Measurements from ENCODE around the gene ARSG.

The ARSG gene

DNA sequence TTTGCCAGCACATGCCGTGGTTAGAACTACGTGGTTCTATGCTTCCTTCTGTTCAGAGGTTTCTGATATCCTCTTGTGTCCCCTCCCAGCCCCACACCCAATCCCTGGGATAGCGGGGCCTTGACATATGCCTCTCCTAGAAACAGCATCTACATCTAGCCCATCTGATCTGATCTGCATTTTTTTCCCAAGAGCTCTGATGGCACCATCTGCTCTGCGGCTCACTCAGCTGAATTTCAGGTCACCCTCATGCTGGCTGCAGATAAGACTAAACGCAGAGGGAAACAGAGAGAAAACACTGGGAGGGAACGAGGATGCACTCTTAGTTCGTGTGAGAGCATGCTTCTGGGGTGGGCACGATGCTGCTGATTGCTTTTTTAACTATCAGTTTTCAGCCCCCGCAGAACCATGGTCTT, 155.3 kb downstream of the ARSG start:
- no peak for DNase-seq (ENCODE audit: low read depth in 4 of 4, low spot score in 1 of 4)

DNA sequence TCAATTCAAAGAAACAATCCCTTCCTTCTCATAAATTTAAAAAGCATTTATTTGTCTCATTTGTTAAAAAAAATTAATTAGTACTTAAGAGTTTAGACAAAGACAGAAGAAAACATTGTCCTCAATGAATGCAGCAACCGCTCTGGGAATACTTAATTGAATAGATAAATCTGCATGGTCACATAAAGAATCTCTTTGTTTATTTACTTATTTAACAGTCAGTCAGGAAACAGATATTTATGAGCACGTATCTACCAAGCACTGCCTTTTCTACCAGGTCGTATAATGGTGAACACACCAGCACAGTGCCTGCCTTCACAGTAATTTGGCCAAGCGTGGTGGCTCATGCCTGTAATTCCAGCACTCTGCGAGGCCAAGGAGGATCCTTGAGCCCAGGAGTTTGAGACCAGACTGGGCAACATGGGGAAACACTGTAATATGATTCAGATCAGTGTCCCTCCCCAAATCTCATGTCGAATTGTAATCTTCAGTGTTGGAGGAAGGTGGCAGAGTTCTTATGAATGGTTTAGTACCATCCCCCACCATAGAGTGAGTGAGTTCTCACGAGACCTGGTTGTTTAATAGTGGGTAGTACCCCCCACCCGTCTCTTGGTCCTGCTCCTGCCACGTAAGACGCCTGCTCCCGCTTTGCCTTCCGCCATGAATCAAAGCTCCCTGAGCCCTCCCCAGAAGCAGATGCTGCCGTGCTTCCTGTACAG, 157.9 kb downstream of the ARSG start:
- no peak for DNase-seq (ENCODE audit: low read depth in 4 of 4, low spot score in 1 of 4)

DNA sequence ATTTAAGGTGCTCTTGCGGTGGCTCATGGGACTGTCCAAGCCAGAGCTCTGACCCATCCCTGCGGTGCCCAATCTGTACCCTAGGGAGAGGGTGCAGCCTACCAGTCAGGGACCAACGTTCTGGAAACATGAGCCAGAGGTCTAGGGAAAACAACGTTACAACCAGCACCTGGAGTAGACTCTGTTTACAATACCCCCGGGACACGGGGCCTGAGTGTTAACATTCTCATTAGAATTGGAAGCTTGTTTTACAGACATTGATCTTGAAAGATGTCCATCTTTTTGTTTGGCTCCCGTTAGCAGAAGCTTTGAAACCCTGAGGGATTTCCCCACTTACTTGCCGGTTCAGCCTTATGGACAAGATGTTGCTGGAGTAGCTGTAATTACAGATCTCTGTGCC, 159.1 kb downstream of the ARSG start:
- DNase-seq (ENCODE audit: low read depth in 4 of 4, low spot score in 1 of 4), result no peak

DNA sequence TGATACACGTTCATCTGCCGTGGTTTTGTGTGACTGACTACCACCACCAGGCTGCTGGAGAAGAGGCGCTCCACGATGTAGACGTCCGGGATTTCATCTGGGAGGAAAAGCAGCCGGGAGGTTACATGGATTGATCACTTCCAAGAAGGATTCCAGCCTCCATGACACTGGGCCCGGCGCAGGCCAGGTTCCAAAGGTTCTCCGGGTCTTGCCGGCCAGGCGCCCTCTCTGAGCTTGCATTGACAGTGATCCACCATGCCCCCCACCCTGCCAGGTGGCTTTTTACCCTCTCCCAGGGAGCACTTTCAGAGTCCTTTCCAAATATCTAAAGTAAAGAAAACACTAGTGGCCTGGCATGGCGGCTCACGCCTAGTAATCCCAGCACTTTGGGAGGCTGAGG, 159.5 kb downstream of the ARSG start:
- DNase-seq (ENCODE audit: low read depth in 4 of 4, low spot score in 1 of 4), result no peak

GRCh38 chr17:68451670-68452354, 160.5 kb downstream of the ARSG start:
- no peak for DNase-seq (ENCODE audit: low read depth in 4 of 4, low spot score in 1 of 4)

GRCh38 chr17:68452724-68453290, 161.5 kb downstream of the ARSG start:
- DNase-seq (ENCODE audit: low read depth in 4 of 4, low spot score in 1 of 4), result no peak

DNA sequence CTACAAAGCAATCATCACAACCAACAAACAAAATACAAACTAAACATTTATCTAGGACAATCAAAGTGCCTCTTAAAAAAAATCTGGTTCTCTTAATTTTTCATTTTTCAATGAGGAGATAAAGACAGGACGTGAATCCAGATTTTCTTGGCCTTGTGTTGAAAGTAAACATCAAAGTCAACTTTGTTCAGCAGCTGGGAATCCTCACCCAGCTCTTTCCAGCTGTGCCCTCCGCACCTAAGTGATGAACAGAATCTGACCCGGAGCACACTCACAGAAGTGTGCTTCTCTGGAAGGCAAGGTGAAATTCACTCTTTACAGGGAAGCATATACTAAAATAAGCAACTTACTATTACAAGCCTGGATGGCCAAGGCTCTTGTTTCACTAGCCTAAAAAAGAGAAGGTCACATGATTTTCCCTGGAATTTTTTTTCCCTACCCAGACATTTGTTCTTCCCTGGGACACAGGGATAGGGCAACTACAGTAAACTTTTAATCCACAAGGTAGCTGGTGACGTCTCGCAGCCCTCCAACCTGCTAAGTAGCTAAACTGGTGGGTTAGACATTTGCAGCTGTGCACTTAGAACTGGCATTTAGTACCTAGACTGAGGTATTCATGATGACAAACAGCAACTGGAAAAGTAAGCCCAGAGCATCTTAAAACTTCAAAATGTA, 162.8 kb downstream of the ARSG start:
- no peak for DNase-seq (ENCODE audit: low read depth in 4 of 4, low spot score in 1 of 4)

DNA sequence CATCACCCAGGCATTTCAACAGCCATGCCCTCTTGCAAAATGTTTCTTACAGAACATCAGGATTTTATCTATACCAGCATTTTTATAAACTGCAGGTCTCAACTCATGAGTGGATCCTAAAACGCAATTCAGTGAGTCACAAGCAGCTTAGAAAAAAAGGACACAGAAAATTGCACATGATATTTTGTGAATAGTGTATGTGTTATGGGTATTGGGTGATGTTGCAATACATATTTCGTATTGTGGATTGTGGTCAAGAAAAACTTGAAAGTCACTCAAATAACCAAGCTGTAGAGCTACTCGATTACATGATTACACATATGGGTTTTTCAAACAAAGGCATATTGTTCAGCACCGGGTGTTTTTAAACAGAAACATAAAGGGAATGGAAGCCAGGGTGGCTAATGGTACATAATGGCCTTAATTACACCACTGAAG, 164.6 kb downstream of the ARSG start:
- no peak for DNase-seq (ENCODE audit: low read depth in 4 of 4, low spot score in 1 of 4)

GRCh38 chr17:68456339-68457167, 165.3 kb downstream of the ARSG start:
- no peak for DNase-seq (ENCODE audit: low read depth in 4 of 4, low spot score in 1 of 4)

- peak in 1 of 4 experiments; percentile 29 for DNase-seq (ENCODE audit: low read depth in 4 of 4, low spot score in 1 of 4)
These were observed 165.9 kb downstream of the ARSG start, which contains the start of gene WIPI1 for GRCh38 chr17:68457168-68457538. Gene WIPI1 (minus strand): TSS chr17:68457496. CDS start chr17:68457421, 75 bp downstream.

DNA sequence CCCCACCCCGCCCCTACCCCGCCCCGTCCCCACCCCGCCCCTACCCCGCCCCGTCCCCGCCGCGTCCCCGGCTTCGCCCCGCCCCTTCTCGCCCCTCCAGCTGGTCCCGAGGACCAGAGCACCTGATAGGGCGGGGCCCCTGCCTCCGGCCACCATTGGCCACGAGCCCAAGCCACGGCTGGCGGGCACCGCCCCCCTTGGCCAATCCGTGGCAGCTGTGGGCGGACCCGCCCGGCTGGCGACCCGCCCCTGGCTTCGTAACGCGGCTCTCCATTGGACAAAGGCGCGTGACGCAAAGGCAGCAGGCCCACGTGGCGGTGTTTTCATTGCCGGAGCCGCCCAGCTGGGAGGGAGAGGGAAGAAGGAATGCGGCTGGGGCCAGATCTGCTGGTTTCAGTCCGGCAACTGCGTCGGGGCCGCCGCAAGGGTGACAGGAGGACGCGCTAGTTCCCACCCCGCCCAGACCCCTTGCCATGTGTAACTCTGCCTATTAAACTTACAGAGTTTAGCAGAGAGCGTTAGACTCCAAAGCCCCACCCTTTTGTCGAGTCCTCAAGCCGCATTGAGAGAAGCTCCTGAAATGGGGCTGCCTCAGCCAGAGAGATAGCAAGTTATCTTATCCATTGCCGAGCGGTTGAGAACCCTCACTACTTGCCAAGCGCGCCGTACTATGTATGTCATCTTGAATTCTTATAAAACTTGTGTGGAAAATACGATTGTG, 166.4 kb downstream of the ARSG start:
- peak; percentile 87 to 97 (median 92) for DNase-seq (ENCODE audit: low read depth in 4 of 4, low spot score in 1 of 4)

- DNase-seq (ENCODE audit: low read depth in 4 of 4, low spot score in 1 of 4), result no peak
These were observed 167.2 kb downstream of the ARSG start for GRCh38 chr17:68458260-68459036.

DNA sequence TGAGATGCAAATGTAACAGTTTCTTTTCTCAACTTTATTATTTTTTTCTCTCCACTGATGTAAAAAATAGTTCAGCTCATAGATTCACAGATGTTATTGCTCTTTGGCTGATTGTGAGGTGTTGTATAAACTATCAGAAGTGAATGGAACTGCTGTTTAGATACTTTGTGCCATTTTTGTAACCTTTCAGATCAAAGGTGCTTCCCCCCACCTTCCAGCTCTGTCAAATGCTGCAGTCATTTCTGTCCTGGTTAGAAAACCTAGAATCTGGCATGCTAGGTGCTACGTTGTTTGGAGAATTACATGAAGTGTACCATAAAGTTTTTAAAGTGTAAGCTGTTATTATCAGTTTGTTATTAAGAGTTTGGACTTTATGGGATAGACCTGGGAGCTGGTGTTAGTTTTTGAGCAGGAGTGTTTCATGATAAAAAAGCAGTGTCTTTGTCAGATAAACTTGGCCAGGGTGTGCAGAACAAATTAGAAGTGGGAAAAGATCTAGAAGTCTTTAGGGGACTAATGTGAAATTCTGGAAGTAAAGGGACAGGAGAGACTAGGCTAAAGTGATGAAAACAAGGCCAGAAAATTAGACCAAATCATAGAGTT, 167.8 kb downstream of the ARSG start:
- no peak for DNase-seq (ENCODE audit: low read depth in 4 of 4, low spot score in 1 of 4)

- no peak for DNase-seq (ENCODE audit: low read depth in 4 of 4, low spot score in 1 of 4)
These were observed 168.9 kb downstream of the ARSG start for GRCh38 chr17:68460146-68460545.

GRCh38 chr17:68460715-68461114, 169.4 kb downstream of the ARSG start:
- no peak for DNase-seq (ENCODE audit: low read depth in 4 of 4, low spot score in 1 of 4)

- DNase-seq (ENCODE audit: low read depth in 4 of 4, low spot score in 1 of 4), result no peak
These were observed 169.8 kb downstream of the ARSG start for GRCh38 chr17:68461122-68461539.

GRCh38 chr17:68461589-68461988, 170.3 kb downstream of the ARSG start:
- DNase-seq (ENCODE audit: low read depth in 4 of 4, low spot score in 1 of 4), result no peak

GRCh38 chr17:68462381-68463210, 171.3 kb downstream of the ARSG start:
- peak; percentile 44 to 60 (median 50) for DNase-seq (ENCODE audit: low read depth in 4 of 4, low spot score in 1 of 4)

All from stimulated activated CD4-positive, alpha-beta T cell treated with anti-CD3 and anti-CD28 coated beads, Interleukin-1b, Interleukin-23, amount 100 ng/mL, for 24 hours (primary cell).